Smooth muscle cell (in vitro differentiated cells): ENCODE results near the gene HOXA9. TPM values are rescaled to one million over a fixed set of nuclear protein-coding genes. Genes with fewer than 3 reads are reported as not detected.
A peak's percentile ranks its signal among the peaks of the same experiment; 100 is the strongest.

Experiments used
- DNase-seq: peaks from one replicate; lab custom pipeline; 2025; ENCODE audit not compliant: unreplicated experiment; lab: John Stamatoyannopoulos, UW
- H2AFZ ChIP-seq: fragments of 200-600 bp; sonication (generic); 2 replicates; pipeline ENCODE4 v1.6.0; 2016; ENCODE audit warnings: antibody characterized with exemption, low read depth, mild to moderate bottlenecking
- H3F3A ChIP-seq: fragments of 200-600 bp; sonication (generic); 2 replicates; pipeline ENCODE4 v1.6.0; 2017; ENCODE audit warnings: antibody characterized with exemption, low read depth
- H3K27ac ChIP-seq: fragments of 200-600 bp; sonication (generic); 2 replicates; pipeline ENCODE4 v1.5.1; 2016; ENCODE audit warnings: low read depth, mild to moderate bottlenecking
- H3K27me3 ChIP-seq: fragments of 200-600 bp; sonication (generic); 2 replicates; pipeline ENCODE4 v1.6.1; 2016; ENCODE audit warnings: low read depth, mild to moderate bottlenecking
- H3K36me3 ChIP-seq: fragments of 200-600 bp; sonication (generic); 2 replicates; pipeline ENCODE4 v1.5.1; 2016; ENCODE audit warnings: low read depth
- H3K4me1 ChIP-seq: fragments of 200-600 bp; sonication (generic); 2 replicates; pipeline ENCODE4 v1.5.1; 2016; ENCODE audit warnings: low read depth
- H3K4me2 ChIP-seq: fragments of 200-600 bp; sonication (generic); 2 replicates; pipeline ENCODE4 v1.6.0; 2016; ENCODE audit warnings: mild to moderate bottlenecking
- H3K4me3 ChIP-seq: fragments of 200-600 bp; sonication (generic); 2 replicates; pipeline ENCODE4 v1.5.1; 2016; ENCODE audit warnings: mild to moderate bottlenecking
- H3K79me2 ChIP-seq: fragments of 200-600 bp; sonication (generic); 2 replicates; pipeline ENCODE4 v1.6.0; 2016; ENCODE audit warnings: low read depth, mild to moderate bottlenecking
- H3K9ac ChIP-seq: fragments of 200-600 bp; sonication (generic); 2 replicates; pipeline ENCODE4 v1.6.0; 2016; ENCODE audit warnings: low read depth
- H3K9me3 ChIP-seq: fragments of 200-600 bp; sonication (generic); replicated peaks from 2 replicates; pipeline ENCODE4 v1.5.1; 2016; ENCODE audit warnings: low read depth
- H4K20me1 ChIP-seq: fragments of 200-600 bp; sonication (generic); 2 replicates; pipeline ENCODE4 v1.6.0; 2016; ENCODE audit warnings: low read depth
- WGBS: methylation state at CpG from one replicate; pipeline ENCODE4 v1.1.7; 2016; ENCODE audit warnings: low lambda C conversion rate; 5-methylcytosine and 5-hydroxymethylcytosine counted together
- polyA plus RNA-seq: library from polyadenylated mRNA; unstranded; fragments of >200 nt; fragmentation: Nextera tagmentation; extraction: Ambion mirVana; gene quantifications from 2 replicates; pipeline ENCODE4 v1.2.1, GENCODE V29; 2016
- total RNA-seq: library from RNA; depleted of rRNA; stranded (reverse); fragments of >200 nt; gene quantifications from 2 replicates; pipeline ENCODE4 v1.2.3, GENCODE V29; 2014
- TF ChIP-seq, protein P1 (sequence below): fragments of 200-600 bp; sonication (generic); IDR thresholded peaks from 2 replicates; pipeline ENCODE4 v1.5.1; 2017; ENCODE audit warnings: borderline replicate concordance, mild to moderate bottlenecking, antibody characterized with exemption; ENCODE audit not compliant: insufficient read depth, poor library complexity, severe bottlenecking

The HOXA9 gene
- total and polyA plus RNA-seq, 2 experiments from 2014 or later, result 12.6 to 35.8 TPM

DNA sequence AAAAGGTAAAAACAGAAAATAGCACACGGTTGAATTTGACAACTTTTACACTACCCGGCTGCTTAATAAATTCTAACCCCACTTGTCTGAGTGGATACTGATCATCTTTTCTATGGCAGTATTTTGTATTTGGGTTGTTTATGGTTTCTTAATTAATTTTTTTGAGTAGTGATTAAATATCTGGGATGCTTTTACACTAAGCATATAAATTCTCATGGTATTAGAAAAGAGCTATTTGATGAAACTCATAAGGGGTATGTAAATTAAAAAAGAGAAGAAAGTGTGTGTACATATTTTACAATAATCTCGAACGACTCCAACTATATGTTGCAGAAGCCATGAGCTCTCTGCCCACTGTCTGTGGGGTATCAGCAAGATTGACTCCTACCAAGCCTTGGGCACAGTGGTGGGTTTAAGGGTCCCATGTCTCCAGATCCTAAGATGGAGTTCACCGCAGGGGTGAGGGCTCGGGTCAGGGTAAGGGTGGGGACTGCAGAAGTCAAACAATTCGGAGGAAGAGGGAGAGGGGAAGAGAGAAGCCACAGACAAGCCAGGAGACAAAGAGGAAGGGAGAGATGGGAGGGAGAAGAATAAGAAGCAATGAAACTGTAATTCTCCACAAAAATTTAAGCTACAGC, 42.1 kb upstream of the HOXA9 start:
- peak overlapping the region; percentile 11 for H3K4me3 ChIP-seq
- H3K36me3 ChIP-seq, result no peaks in the 10 kb centered on the region
- 63% methylated on average over 7 of the region's 7 CpGs for WGBS
- H3K4me2 ChIP-seq, result peak overlapping the region; percentile 86
- peaks cover 38% of the 10 kb centered on the region for H3K27me3 ChIP-seq
- no peak overlapping the region for H3K27ac ChIP-seq
- H2AFZ ChIP-seq, result peak overlapping the region; percentile 1
- peaks cover 8% of the 10 kb centered on the region for H3K4me1 ChIP-seq
- no peak for DNase-seq
- TF ChIP-seq, protein P1, sequence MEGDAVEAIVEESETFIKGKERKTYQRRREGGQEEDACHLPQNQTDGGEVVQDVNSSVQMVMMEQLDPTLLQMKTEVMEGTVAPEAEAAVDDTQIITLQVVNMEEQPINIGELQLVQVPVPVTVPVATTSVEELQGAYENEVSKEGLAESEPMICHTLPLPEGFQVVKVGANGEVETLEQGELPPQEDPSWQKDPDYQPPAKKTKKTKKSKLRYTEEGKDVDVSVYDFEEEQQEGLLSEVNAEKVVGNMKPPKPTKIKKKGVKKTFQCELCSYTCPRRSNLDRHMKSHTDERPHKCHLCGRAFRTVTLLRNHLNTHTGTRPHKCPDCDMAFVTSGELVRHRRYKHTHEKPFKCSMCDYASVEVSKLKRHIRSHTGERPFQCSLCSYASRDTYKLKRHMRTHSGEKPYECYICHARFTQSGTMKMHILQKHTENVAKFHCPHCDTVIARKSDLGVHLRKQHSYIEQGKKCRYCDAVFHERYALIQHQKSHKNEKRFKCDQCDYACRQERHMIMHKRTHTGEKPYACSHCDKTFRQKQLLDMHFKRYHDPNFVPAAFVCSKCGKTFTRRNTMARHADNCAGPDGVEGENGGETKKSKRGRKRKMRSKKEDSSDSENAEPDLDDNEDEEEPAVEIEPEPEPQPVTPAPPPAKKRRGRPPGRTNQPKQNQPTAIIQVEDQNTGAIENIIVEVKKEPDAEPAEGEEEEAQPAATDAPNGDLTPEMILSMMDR, result no peak
- peaks cover 48% of the 10 kb centered on the region for H3K79me2 ChIP-seq
- H3F3A ChIP-seq, result no peaks in the 10 kb centered on the region
- no peaks in the 10 kb centered on the region for H4K20me1 ChIP-seq
- no peak overlapping the region for H3K9ac ChIP-seq
- no peaks in the 10 kb centered on the region for H3K9me3 ChIP-seq

DNA sequence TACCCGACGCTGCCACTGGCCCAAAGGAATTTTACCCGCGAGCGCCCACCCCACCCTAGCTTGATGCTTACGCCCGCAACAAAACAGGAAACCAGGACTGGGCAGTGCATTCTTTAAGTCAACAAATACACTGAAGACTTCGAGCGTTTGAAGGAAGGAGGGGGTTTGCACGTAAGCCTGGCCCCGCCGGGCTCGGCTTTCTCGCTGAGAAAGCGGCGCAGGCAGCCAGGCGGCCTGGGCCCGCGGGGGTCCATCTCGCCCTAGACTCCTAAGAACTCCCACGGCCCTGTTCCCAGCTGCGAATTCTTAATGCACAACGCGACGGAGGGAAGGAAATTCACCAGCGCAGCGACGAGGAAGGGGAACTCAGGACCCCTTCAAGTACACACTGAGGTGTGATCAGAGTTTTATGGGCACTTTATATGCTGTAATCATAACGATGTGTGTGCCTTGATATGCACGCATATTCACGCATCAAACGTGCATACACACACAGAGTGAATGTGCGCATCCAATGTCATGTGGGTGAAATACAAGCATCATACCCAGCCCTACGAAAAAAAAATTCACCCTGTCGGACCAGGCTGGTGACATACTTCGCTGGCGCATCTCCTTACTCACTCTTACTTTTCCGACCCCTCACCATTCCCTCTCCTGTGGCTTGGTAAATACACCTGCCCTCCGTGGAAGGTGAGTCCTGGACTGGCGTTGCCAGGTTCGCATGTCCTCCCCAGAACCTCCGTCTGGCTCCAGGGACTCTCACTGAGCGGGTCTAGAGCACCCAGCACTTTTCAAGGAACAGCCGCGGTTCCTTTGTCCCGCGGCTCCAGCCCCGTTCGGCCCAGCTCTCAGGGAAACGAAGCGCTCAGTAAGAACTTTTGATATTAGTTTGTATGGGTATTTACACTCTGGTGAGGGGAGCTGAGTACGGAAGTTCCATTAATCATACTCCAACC, 40.3 kb upstream of the HOXA9 start:
- H3F3A ChIP-seq, result peaks cover 8% of the 10 kb centered on the region
- H3K79me2 ChIP-seq, result peaks cover 66% of the 10 kb centered on the region
- H3K4me2 ChIP-seq, result peak overlapping the region; percentile 86
- H3K4me1 ChIP-seq, result peaks cover 8% of the 10 kb centered on the region
- H2AFZ ChIP-seq, result peak overlapping the region; percentile 71
- H3K27ac ChIP-seq, result no peak overlapping the region
- H3K9me3 ChIP-seq, result no peaks in the 10 kb centered on the region
- H3K27me3 ChIP-seq, result peaks cover 33% of the 10 kb centered on the region
- no peak for DNase-seq
- no peaks in the 10 kb centered on the region for H3K36me3 ChIP-seq
- WGBS, result 5% methylated on average over 52 of the region's 52 CpGs
- peak overlapping the region; percentile 18 for H3K9ac ChIP-seq
- H4K20me1 ChIP-seq, result no peaks in the 10 kb centered on the region
- H3K4me3 ChIP-seq, result peak overlapping the region; percentile 56
- TF ChIP-seq, protein P1, result no peak

DNA sequence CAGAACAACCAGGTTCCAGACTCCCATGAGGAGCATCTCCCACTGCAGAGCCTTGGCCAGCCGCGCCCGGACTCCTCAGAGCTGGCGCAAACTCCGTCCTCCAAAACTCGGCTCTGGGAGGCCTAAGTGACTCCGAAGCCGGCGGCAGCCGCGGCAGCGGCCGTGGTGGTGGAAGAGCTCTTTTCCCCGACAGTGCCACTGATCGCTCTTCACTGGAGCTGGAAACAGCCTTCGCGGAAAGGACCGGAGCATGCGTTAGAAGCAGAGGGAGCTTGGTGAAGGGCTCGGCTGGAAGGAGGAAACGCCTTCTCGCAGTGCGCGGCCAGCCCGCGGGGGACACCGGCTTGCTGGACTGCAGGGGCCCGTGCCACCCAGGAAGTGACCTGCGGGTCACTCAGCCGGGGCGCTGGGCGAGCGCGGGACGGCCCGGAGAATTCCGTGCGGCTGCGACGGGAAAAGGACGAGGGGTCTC, 39.5 kb upstream of the HOXA9 start:
- no peak overlapping the region for H3K27ac ChIP-seq
- WGBS, result 3% methylated on average over 41 of the region's 41 CpGs
- peak overlapping the region; percentile 86 for H3K4me2 ChIP-seq
- peak overlapping the region; percentile 18 for H3K9ac ChIP-seq
- peaks cover 33% of the 10 kb centered on the region for H3K27me3 ChIP-seq
- no peaks in the 10 kb centered on the region for H3K9me3 ChIP-seq
- H3K4me3 ChIP-seq, result peak overlapping the region; percentile 56
- H3F3A ChIP-seq, result peaks cover 8% of the 10 kb centered on the region
- H3K4me1 ChIP-seq, result peaks cover 8% of the 10 kb centered on the region
- no peaks in the 10 kb centered on the region for H3K36me3 ChIP-seq
- H2AFZ ChIP-seq, result peak overlapping the region; percentile 71
- TF ChIP-seq, protein P1, result no peak
- no peaks in the 10 kb centered on the region for H4K20me1 ChIP-seq
- no peak for DNase-seq
- peaks cover 66% of the 10 kb centered on the region for H3K79me2 ChIP-seq
